Measurements from ENCODE around the gene KCNJ12. TPM values are rescaled to one million over a fixed set of nuclear protein-coding genes. Genes with fewer than 3 reads are reported as not detected.
"Not testable (repeated sequence)": the region's sequence is repeated elsewhere in the genome, so short reads cannot be mapped to it uniquely, and the experiment has no call there.

The KCNJ12 gene
- total RNA-seq, 1 experiment from 2014 or later, result 5.8 TPM

GRCh38 chr17:21348081-21348925, 27.9 kb upstream of the KCNJ12 start:
- H3K4me2 ChIP-seq (ENCODE audit: low read length); intact Hi-C loops (cut with micrococcal nuclease); CTCF ChIA-PET; H3K79me2 ChIP-seq (ENCODE audit: insufficient read depth, low read length); H3K27ac ChIP-seq (ENCODE audit: low read depth, low read length); H3K27me3 ChIP-seq (ENCODE audit: insufficient read depth, low read length); H3K4me3 ChIP-seq (replicated peaks in 1 of 2; ENCODE audit: low read depth in 1 of 2, low read length in 2 of 2); H2AFZ ChIP-seq (ENCODE audit: low read depth, low read length, poor library complexity, severe bottlenecking); DNase-seq (ENCODE audit: low read depth, low spot score); BruUV-seq (replicated peaks); RAD21 ChIA-PET (ENCODE audit: low non-redundant PET in 1 of 2, low total read pairs in 2 of 2, uncharacterized antibody in 2 of 2, unreplicated experiment in 2 of 2); H3K9me2 ChIP-seq (ENCODE audit: insufficient read depth); H3K4me1 ChIP-seq (ENCODE audit: control insufficient read depth in 1 of 2, insufficient read depth in 2 of 2, low read length in 2 of 2); H3K36me3 ChIP-seq (ENCODE audit: control insufficient read depth in 1 of 2, insufficient read depth in 2 of 2, low read length in 2 of 2); H3K9me3 ChIP-seq (ENCODE audit: control insufficient read depth in 1 of 2, insufficient read depth in 1 of 2, low read depth in 1 of 2, low read length in 2 of 2); POLR2A ChIA-PET; H4K20me1 ChIP-seq (ENCODE audit: insufficient read depth); H3K9ac ChIP-seq (ENCODE audit: low read length): not testable (repeated sequence)
- ATAC-seq, result peak; percentile 35

GRCh38 chr17:21348926-21349261, 27.3 kb upstream of the KCNJ12 start:
- H3K36me3 ChIP-seq (ENCODE audit: control insufficient read depth in 1 of 2, insufficient read depth in 2 of 2, low read length in 2 of 2); H3K79me2 ChIP-seq (ENCODE audit: insufficient read depth, low read length); CTCF ChIA-PET; H3K27ac ChIP-seq (ENCODE audit: low read depth, low read length); H4K20me1 ChIP-seq (ENCODE audit: insufficient read depth); H3K9me2 ChIP-seq (ENCODE audit: insufficient read depth); POLR2A ChIA-PET; H3K9ac ChIP-seq (ENCODE audit: low read length); H3K4me1 ChIP-seq (ENCODE audit: control insufficient read depth in 1 of 2, insufficient read depth in 2 of 2, low read length in 2 of 2); H3K9me3 ChIP-seq (ENCODE audit: control insufficient read depth in 1 of 2, insufficient read depth in 1 of 2, low read depth in 1 of 2, low read length in 2 of 2); BruUV-seq (replicated peaks); ATAC-seq; RAD21 ChIA-PET (ENCODE audit: low non-redundant PET in 1 of 2, low total read pairs in 2 of 2, uncharacterized antibody in 2 of 2, unreplicated experiment in 2 of 2); H3K27me3 ChIP-seq (ENCODE audit: insufficient read depth, low read length); DNase-seq (ENCODE audit: low read depth, low spot score); H2AFZ ChIP-seq (ENCODE audit: low read depth, low read length, poor library complexity, severe bottlenecking); H3K4me3 ChIP-seq (replicated peaks in 1 of 2; ENCODE audit: low read depth in 1 of 2, low read length in 2 of 2); H3K4me2 ChIP-seq (ENCODE audit: low read length); intact Hi-C loops (cut with micrococcal nuclease): not testable (repeated sequence)

- H3K27me3 ChIP-seq (ENCODE audit: insufficient read depth, low read length); POLR2A ChIA-PET; H3K27ac ChIP-seq (ENCODE audit: low read depth, low read length); BruUV-seq (replicated peaks); H4K20me1 ChIP-seq (ENCODE audit: insufficient read depth); H3K9ac ChIP-seq (ENCODE audit: low read length); ATAC-seq; H3K4me2 ChIP-seq (ENCODE audit: low read length); DNase-seq (ENCODE audit: low read depth, low spot score); H3K4me1 ChIP-seq (ENCODE audit: control insufficient read depth in 1 of 2, insufficient read depth in 2 of 2, low read length in 2 of 2); CTCF ChIA-PET; H3K36me3 ChIP-seq (ENCODE audit: control insufficient read depth in 1 of 2, insufficient read depth in 2 of 2, low read length in 2 of 2); H3K9me2 ChIP-seq (ENCODE audit: insufficient read depth); intact Hi-C loops (cut with micrococcal nuclease); H3K9me3 ChIP-seq (ENCODE audit: control insufficient read depth in 1 of 2, insufficient read depth in 1 of 2, low read depth in 1 of 2, low read length in 2 of 2); H3K4me3 ChIP-seq (replicated peaks in 1 of 2; ENCODE audit: low read depth in 1 of 2, low read length in 2 of 2); H3K79me2 ChIP-seq (ENCODE audit: insufficient read depth, low read length); H2AFZ ChIP-seq (ENCODE audit: low read depth, low read length, poor library complexity, severe bottlenecking); RAD21 ChIA-PET (ENCODE audit: low non-redundant PET in 1 of 2, low total read pairs in 2 of 2, uncharacterized antibody in 2 of 2, unreplicated experiment in 2 of 2): not testable (repeated sequence)
These were observed 26.7 kb upstream of the KCNJ12 start for GRCh38 chr17:21349358-21350050.

GRCh38 chr17:21350495-21350894, 25.7 kb upstream of the KCNJ12 start:
- H3K27ac ChIP-seq (ENCODE audit: low read depth, low read length); H3K4me1 ChIP-seq (ENCODE audit: control insufficient read depth in 1 of 2, insufficient read depth in 2 of 2, low read length in 2 of 2); intact Hi-C loops (cut with micrococcal nuclease); H3K27me3 ChIP-seq (ENCODE audit: insufficient read depth, low read length); POLR2A ChIA-PET; H3K4me2 ChIP-seq (ENCODE audit: low read length); CTCF ChIA-PET; H3K9me3 ChIP-seq (ENCODE audit: control insufficient read depth in 1 of 2, insufficient read depth in 1 of 2, low read depth in 1 of 2, low read length in 2 of 2); H3K79me2 ChIP-seq (ENCODE audit: insufficient read depth, low read length); ATAC-seq; H3K36me3 ChIP-seq (ENCODE audit: control insufficient read depth in 1 of 2, insufficient read depth in 2 of 2, low read length in 2 of 2); H3K9me2 ChIP-seq (ENCODE audit: insufficient read depth); H2AFZ ChIP-seq (ENCODE audit: low read depth, low read length, poor library complexity, severe bottlenecking); RAD21 ChIA-PET (ENCODE audit: low non-redundant PET in 1 of 2, low total read pairs in 2 of 2, uncharacterized antibody in 2 of 2, unreplicated experiment in 2 of 2); H4K20me1 ChIP-seq (ENCODE audit: insufficient read depth); BruUV-seq (replicated peaks); H3K4me3 ChIP-seq (replicated peaks in 1 of 2; ENCODE audit: low read depth in 1 of 2, low read length in 2 of 2); DNase-seq (ENCODE audit: low read depth, low spot score); H3K9ac ChIP-seq (ENCODE audit: low read length): not testable (repeated sequence)

All from HCT116 (cell line).